Measurements from ENCODE around the gene AKAP11. TPM values are rescaled to one million over a fixed set of nuclear protein-coding genes. Genes with fewer than 3 reads are reported as not detected.

Gene AKAP11
- total and polyA plus RNA-seq, 2 donors (not counting 1 experiment from before 2014, with no cell fraction given), result 27.8 to 34.0 TPM

- H4K20me1 ChIP-seq (ENCODE audit: control insufficient read depth, extremely low read depth, insufficient read depth, low read length), result no peaks in the 10 kb centered on the region
- peak overlapping the region; percentile 79 for H2AFZ ChIP-seq (ENCODE audit: low read length)
- no peaks in the 10 kb centered on the region for H3K27me3 ChIP-seq (ENCODE audit: control insufficient read depth, insufficient read depth, low read length)
- H3K9me3 ChIP-seq (ENCODE audit: control insufficient read depth, insufficient read depth, low read depth, low read length), result no peaks in the 10 kb centered on the region
- H3K4me3 ChIP-seq (replicated peaks in 1 of 4; ENCODE audit: control extremely low read depth in 1 of 4, insufficient read depth in 1 of 4, low read depth in 3 of 4, low read length in 4 of 4), result peak overlapping the region; percentile 79 to 89 (median 81)
- peak in 1 of 2 donors; percentile 15 for DNase-seq (ENCODE audit: low read depth in 2 of 2)
- peak overlapping the region; percentile 82 for H3K9ac ChIP-seq (ENCODE audit: insufficient read depth, low read length)
- peaks cover 2% of the 10 kb centered on the region for H3K4me1 ChIP-seq (ENCODE audit: control insufficient read depth, extremely low read depth, insufficient read depth, low read length)
- H3K36me3 ChIP-seq (ENCODE audit: control insufficient read depth, insufficient read depth, low read length), result no peaks in the 10 kb centered on the region
- H3K79me2 ChIP-seq (ENCODE audit: control insufficient read depth, insufficient read depth, low read length), result peaks cover 51% of the 10 kb centered on the region
- H3K27ac ChIP-seq (ENCODE audit: insufficient read depth, low read length), result peak overlapping the region; percentile 80
- TF ChIP-seq EZH2 (IDR thresholded peaks at IDR 0.05; ENCODE audit: low read length, missing control alignments) (no peak), CTCF (conservative IDR thresholded peaks at IDR 0.05 in 1 of 2, IDR thresholded peaks at IDR 0.05 in 1 of 2; ENCODE audit: low read depth in 1 of 2, low read length in 2 of 2) (no peak)
- H3K4me2 ChIP-seq (ENCODE audit: extremely low read depth, insufficient read depth, low read length), result peak overlapping the region; percentile 18
These were observed 838 bp downstream of the AKAP11 start for GRCh38 chr13:42272804-42273175.

GRCh38 chr13:42274386-42275097 is 2.6 kb downstream of the AKAP11 start:
- peaks cover 2% of the 10 kb centered on the region for H4K20me1 ChIP-seq (ENCODE audit: control insufficient read depth, extremely low read depth, insufficient read depth, low read length)
- peaks cover 63% of the 10 kb centered on the region for H3K79me2 ChIP-seq (ENCODE audit: control insufficient read depth, insufficient read depth, low read length)
- no peaks in the 10 kb centered on the region for H3K9me3 ChIP-seq (ENCODE audit: control insufficient read depth, insufficient read depth, low read depth, low read length)
- H3K9ac ChIP-seq (ENCODE audit: insufficient read depth, low read length), result no peak overlapping the region
- peaks cover 2% of the 10 kb centered on the region for H3K4me1 ChIP-seq (ENCODE audit: control insufficient read depth, extremely low read depth, insufficient read depth, low read length)
- no peak for DNase-seq (ENCODE audit: low read depth in 2 of 2)
- no peak overlapping the region for H3K27ac ChIP-seq (ENCODE audit: insufficient read depth, low read length)
- no peak overlapping the region for H3K4me2 ChIP-seq (ENCODE audit: extremely low read depth, insufficient read depth, low read length)
- no peaks in the 10 kb centered on the region for H3K36me3 ChIP-seq (ENCODE audit: control insufficient read depth, insufficient read depth, low read length)
- H2AFZ ChIP-seq (ENCODE audit: low read length), result no peak overlapping the region
- H3K27me3 ChIP-seq (ENCODE audit: control insufficient read depth, insufficient read depth, low read length), result no peaks in the 10 kb centered on the region
- H3K4me3 ChIP-seq (replicated peaks in 1 of 4; ENCODE audit: control extremely low read depth in 1 of 4, insufficient read depth in 1 of 4, low read depth in 3 of 4, low read length in 4 of 4), result peak overlapping the region in 1 of 4 experiments; percentile 79
- TF ChIP-seq EZH2 (IDR thresholded peaks at IDR 0.05; ENCODE audit: low read length, missing control alignments), result no peak
- no peak for TF ChIP-seq CTCF (conservative IDR thresholded peaks at IDR 0.05 in 1 of 2, IDR thresholded peaks at IDR 0.05 in 1 of 2; ENCODE audit: low read depth in 1 of 2, low read length in 2 of 2)

GRCh38 chr13:42275098-42275471 is 3.1 kb downstream of the AKAP11 start:
- Histone ChIP-seq H3K4me3 (replicated peaks in 1 of 4; ENCODE audit: control extremely low read depth in 1 of 4, insufficient read depth in 1 of 4, low read depth in 3 of 4, low read length in 4 of 4) (no peak overlapping the region), H3K4me1 (ENCODE audit: control insufficient read depth, extremely low read depth, insufficient read depth, low read length) (peaks cover 2% of the 10 kb centered on the region), H2AFZ (ENCODE audit: low read length) (no peak overlapping the region), H3K9me3 (ENCODE audit: control insufficient read depth, insufficient read depth, low read depth, low read length) (no peaks in the 10 kb centered on the region), H3K36me3 (ENCODE audit: control insufficient read depth, insufficient read depth, low read length) (no peaks in the 10 kb centered on the region), H3K79me2 (ENCODE audit: control insufficient read depth, insufficient read depth, low read length) (peaks cover 68% of the 10 kb centered on the region), H3K9ac (ENCODE audit: insufficient read depth, low read length) (no peak overlapping the region), H3K4me2 (ENCODE audit: extremely low read depth, insufficient read depth, low read length) (no peak overlapping the region), H3K27ac (ENCODE audit: insufficient read depth, low read length) (no peak overlapping the region), H3K27me3 (ENCODE audit: control insufficient read depth, insufficient read depth, low read length) (no peaks in the 10 kb centered on the region), H4K20me1 (ENCODE audit: control insufficient read depth, extremely low read depth, insufficient read depth, low read length) (peaks cover 2% of the 10 kb centered on the region)
- DNase-seq (ENCODE audit: low read depth in 2 of 2), result no peak
- no peak for TF ChIP-seq EZH2 (IDR thresholded peaks at IDR 0.05; ENCODE audit: low read length, missing control alignments)
- no peak for TF ChIP-seq CTCF (conservative IDR thresholded peaks at IDR 0.05 in 1 of 2, IDR thresholded peaks at IDR 0.05 in 1 of 2; ENCODE audit: low read depth in 1 of 2, low read length in 2 of 2)
